ENCODE data around the gene DENND1C. TPM values are rescaled to one million over a fixed set of nuclear protein-coding genes. Genes with fewer than 3 reads are reported as not detected.
A peak's percentile ranks its signal among the peaks of the same experiment; 100 is the strongest.

Gene DENND1C
- polyA plus RNA-seq (2011; rRNA removed) (0.26 and 0.30 TPM in 2 replicates), polyA plus RNA-seq (2017; fragmentation: RNase III; extraction: RNeasy Plus Mini Kit Qiagen cat#74134 plus additional on column Dnase treatment) (0.22 to 0.32 TPM (median 0.28 TPM) in 3 replicates), polyA minus RNA-seq (2011; rRNA and poly(A)+ RNA removed) (0.24 TPM in 1 of 2 replicates, not detected in the other)
- polyA plus RNA-seq (2012; cell fraction: cytosol; rRNA removed), result 0.26 and 0.35 TPM in 2 replicates
- 0.20 and 0.35 TPM in 2 replicates for polyA plus RNA-seq (2012; cell fraction: nucleus; rRNA removed)

GRCh38 chr19:6481541-6482342 is at the start of gene DENND1C:
Gene DENND1C (minus strand): TSS chr19:6481787. CDS start chr19:6481695, 92 bp downstream.
- ChIA-PET CTCF (interaction anchor here (0.6 to 1.9 kb wide), 11 partner anchors 9 to 165 kb away, joined by 3 to 11 read pairs (median 3); no protein-coding TSS in a partner anchor), POLR2A (no interaction called here)
- WGBS (ENCODE audit: missing lambda C conversion rate), result 30% methylated on average over 17 of the region's 24 CpGs
- no peak for FAIRE-seq
- peak; percentile 63 to 86 for ATAC-seq
- no peaks in the 10 kb centered on the region for H3K9me3 ChIP-seq
- 0 out of 6 replicates have a peak within 1 kb of the TSS, but pooled peaks of 1 of the 2 experiments have one; percentile 13 for H3K27ac ChIP-seq
- no peak within 1 kb of the TSS for H3K4me3 ChIP-seq
- TF ChIP-seq CTCF (IDR thresholded peaks at IDR 0.05) (peak; percentile 38; the same call in 2 of the 3 replicates), RARB (CRISPR knock-in tag; IDR thresholded peaks at IDR 0.05) (no peak), PHF8 (IDR thresholded peaks at IDR 0.05; ENCODE audit: borderline replicate concordance, low read depth) (no peak), MAZ (IDR thresholded peaks at IDR 0.05; ENCODE audit: borderline replicate concordance, low read depth, low read length) (no peak), SMC3 (IDR thresholded peaks at IDR 0.05) (peak; percentile 52), JUNB (IDR thresholded peaks at IDR 0.05) (no peak), EP300 (IDR thresholded peaks at IDR 0.05) (no peak), RAD21 (conservative IDR thresholded peaks at IDR 0.05 in 1 of 2, IDR thresholded peaks at IDR 0.05 in 1 of 2) (peak; percentile 33 to 50)
- no peak within 1 kb of the TSS for H3K4me2 ChIP-seq
- H3K4me1 ChIP-seq, result no peaks in the 10 kb centered on the region
- peak in 1 of 2 experiments; percentile 41 for DNase-seq (ENCODE audit: low read depth in 1 of 2, low spot score in 1 of 2)

GRCh38 chr19:6530386-6531162 is 49.0 kb upstream of the DENND1C start, which contains the start of gene TNFSF9:
Gene TNFSF9 (plus strand): TSS chr19:6531026. CDS start chr19:6531037, 11 bp downstream.
- TF ChIP-seq NFE2L2 (conservative IDR thresholded peaks at IDR 0.05; ENCODE audit: low read length) (peak; percentile 37), CHD2 (IDR thresholded peaks at IDR 0.05; ENCODE audit: low read length, partially characterized antibody) (no peak), MAFK (IDR thresholded peaks at IDR 0.05; ENCODE audit: partially characterized antibody) (peak; percentile 74), POLR2A (IDR thresholded peaks at IDR 0.05; ENCODE audit: low read length) (peak; percentile 91), ZNF302 (CRISPR knock-in tag; IDR thresholded peaks at IDR 0.05) (no peak), JUN (IDR thresholded peaks at IDR 0.05) (peak; percentile 52 to 78; a peak in 4 of 5 replicates), MAX (IDR thresholded peaks at IDR 0.05) (peak; percentile 68), JUNB (IDR thresholded peaks at IDR 0.05) (no peak)
- TF ChIP-seq, protein P1, sequence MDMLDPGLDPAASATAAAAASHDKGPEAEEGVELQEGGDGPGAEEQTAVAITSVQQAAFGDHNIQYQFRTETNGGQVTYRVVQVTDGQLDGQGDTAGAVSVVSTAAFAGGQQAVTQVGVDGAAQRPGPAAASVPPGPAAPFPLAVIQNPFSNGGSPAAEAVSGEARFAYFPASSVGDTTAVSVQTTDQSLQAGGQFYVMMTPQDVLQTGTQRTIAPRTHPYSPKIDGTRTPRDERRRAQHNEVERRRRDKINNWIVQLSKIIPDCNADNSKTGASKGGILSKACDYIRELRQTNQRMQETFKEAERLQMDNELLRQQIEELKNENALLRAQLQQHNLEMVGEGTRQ (IDR thresholded peaks at IDR 0.05), result peak; percentile 39; the same call in 1 of the 2 replicates
- TF ChIP-seq, protein P2, sequence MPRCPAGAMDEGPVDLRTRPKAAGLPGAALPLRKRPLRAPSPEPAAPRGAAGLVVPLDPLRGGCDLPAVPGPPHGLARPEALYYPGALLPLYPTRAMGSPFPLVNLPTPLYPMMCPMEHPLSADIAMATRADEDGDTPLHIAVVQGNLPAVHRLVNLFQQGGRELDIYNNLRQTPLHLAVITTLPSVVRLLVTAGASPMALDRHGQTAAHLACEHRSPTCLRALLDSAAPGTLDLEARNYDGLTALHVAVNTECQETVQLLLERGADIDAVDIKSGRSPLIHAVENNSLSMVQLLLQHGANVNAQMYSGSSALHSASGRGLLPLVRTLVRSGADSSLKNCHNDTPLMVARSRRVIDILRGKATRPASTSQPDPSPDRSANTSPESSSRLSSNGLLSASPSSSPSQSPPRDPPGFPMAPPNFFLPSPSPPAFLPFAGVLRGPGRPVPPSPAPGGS (IDR thresholded peaks at IDR 0.05), result peak; percentile 87; the same call in 2 of the 3 replicates
- TF ChIP-seq, protein P3, sequence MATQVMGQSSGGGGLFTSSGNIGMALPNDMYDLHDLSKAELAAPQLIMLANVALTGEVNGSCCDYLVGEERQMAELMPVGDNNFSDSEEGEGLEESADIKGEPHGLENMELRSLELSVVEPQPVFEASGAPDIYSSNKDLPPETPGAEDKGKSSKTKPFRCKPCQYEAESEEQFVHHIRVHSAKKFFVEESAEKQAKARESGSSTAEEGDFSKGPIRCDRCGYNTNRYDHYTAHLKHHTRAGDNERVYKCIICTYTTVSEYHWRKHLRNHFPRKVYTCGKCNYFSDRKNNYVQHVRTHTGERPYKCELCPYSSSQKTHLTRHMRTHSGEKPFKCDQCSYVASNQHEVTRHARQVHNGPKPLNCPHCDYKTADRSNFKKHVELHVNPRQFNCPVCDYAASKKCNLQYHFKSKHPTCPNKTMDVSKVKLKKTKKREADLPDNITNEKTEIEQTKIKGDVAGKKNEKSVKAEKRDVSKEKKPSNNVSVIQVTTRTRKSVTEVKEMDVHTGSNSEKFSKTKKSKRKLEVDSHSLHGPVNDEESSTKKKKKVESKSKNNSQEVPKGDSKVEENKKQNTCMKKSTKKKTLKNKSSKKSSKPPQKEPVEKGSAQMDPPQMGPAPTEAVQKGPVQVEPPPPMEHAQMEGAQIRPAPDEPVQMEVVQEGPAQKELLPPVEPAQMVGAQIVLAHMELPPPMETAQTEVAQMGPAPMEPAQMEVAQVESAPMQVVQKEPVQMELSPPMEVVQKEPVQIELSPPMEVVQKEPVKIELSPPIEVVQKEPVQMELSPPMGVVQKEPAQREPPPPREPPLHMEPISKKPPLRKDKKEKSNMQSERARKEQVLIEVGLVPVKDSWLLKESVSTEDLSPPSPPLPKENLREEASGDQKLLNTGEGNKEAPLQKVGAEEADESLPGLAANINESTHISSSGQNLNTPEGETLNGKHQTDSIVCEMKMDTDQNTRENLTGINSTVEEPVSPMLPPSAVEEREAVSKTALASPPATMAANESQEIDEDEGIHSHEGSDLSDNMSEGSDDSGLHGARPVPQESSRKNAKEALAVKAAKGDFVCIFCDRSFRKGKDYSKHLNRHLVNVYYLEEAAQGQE (IDR thresholded peaks at IDR 0.05), result peak; percentile 27; the same call in 1 of the 2 replicates
- TF ChIP-seq, protein P4, sequence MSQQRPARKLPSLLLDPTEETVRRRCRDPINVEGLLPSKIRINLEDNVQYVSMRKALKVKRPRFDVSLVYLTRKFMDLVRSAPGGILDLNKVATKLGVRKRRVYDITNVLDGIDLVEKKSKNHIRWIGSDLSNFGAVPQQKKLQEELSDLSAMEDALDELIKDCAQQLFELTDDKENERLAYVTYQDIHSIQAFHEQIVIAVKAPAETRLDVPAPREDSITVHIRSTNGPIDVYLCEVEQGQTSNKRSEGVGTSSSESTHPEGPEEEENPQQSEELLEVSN (IDR thresholded peaks at IDR 0.05; ENCODE audit: borderline replicate concordance, low read depth), result peak; percentile 49; the same call in 1 of the 2 replicates
- no peak for FAIRE-seq
- Histone ChIP-seq H3K4me2 (peak within 1 kb of the TSS; percentile 98), H3K27ac (peak within 1 kb of the TSS; percentile 98 to 99), H3K4me1 (peaks cover 32% of the 10 kb centered on the region), H3K9me3 (no peaks in the 10 kb centered on the region), H3K4me3 (peak within 1 kb of the TSS; percentile 76)
- DNase-seq (ENCODE audit: low read depth in 1 of 2, low spot score in 1 of 2), result peak; percentile 85 to 87
- ATAC-seq, result peak; percentile 81 to 86
- POLR2A ChIA-PET, result interaction anchor here (0.6 to 1.6 kb wide), 29 partner anchors 9 to 494 kb away, joined by 3 to 22 read pairs (median 4); partner anchors contain the start of genes CD70 and GPR108
- CTCF ChIA-PET, result interaction anchor here (0.8 kb wide), 1 partner anchor 21 kb away, joined by 3 read pairs; no protein-coding TSS in a partner anchor
- WGBS (ENCODE audit: missing lambda C conversion rate), result under 1% methylated on average over 15 of the region's 44 CpGs

Data from A549 (cell line).